ENCODE measurements around the gene SLC35D2.
A peak's percentile ranks its signal among the peaks of the same experiment; 100 is the strongest.

The SLC35D2 gene

GRCh38 chr9:96383165-96383942 lies at the start of gene SLC35D2:
Gene SLC35D2 (minus strand): TSS chr9:96383711. CDS start chr9:96383634, 77 bp downstream.
- peak; percentile 27 for DNase-seq

DNA sequence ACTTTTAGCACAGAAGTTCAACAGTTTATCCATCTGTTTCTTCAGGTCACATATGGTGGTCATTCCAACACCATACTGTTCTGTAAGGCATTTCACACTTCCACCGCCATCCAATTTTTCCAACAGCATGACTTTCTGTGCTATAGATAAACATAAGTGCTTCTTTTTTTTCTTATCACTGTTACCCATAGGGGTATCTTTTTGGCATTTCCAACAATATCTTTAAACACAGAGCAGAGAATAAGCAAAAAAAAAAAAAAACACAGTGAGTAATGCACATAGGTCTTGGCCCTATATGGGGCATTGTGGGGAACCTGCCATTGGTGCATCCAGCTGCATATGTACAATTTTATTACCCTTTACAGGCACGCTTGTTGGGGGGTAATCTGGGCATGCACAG lies 46.9 kb upstream of the SLC35D2 start:
- no peak for DNase-seq

DNA sequence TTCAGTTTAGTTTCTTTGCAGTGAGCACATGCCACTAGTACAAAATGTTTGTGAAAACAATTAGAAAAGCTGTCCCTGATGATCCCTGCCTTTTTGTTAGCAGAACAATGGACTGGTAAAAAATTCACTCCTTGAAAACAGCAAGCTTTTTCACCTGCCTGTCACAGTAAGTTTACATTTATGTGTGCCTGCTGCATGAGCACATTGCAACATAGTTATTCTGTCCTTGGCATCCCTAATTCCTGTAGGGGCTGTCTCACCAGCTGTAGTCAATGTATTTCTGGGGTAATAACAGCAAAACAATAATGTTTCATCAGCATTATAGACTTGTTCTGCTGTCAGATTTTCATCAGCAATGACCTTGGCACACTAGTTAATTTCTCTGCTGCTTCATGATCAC lies 46.2 kb upstream of the SLC35D2 start:
- no peak for DNase-seq

DNA sequence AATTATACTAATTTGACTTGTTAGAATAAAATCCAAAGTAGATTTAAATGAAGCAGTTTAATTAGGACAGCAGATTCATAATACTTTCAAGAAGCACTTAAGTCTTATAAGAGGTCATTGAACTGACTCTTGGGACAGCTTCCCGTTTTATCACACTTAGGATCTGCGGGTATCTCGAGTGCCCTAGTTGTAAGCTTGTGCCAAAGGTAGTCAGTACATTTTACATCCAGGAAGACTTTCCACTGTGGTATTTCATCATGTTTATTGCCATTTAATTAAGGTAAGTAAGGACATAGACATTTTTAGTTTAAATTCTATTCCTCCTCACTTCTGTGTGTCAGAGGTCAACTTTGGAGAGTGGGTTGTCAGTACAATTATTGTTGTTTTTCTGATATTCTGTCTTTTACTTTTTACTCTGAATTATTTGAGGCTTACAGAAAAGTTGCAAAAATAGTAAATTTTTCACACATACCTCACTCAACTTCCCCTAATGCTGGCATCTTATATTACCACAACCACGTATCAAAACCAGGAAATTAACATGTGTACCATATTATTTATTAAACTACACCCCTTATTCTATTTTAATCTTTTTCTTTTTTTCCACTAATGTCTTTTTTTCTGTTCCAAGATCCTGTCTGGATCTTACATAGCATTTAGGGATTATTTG lies 42.1 kb upstream of the SLC35D2 start:
- DNase-seq, result no peak

GRCh38 chr9:96423985-96424336 lies 40.5 kb upstream of the SLC35D2 start:
- no peak for DNase-seq

DNA sequence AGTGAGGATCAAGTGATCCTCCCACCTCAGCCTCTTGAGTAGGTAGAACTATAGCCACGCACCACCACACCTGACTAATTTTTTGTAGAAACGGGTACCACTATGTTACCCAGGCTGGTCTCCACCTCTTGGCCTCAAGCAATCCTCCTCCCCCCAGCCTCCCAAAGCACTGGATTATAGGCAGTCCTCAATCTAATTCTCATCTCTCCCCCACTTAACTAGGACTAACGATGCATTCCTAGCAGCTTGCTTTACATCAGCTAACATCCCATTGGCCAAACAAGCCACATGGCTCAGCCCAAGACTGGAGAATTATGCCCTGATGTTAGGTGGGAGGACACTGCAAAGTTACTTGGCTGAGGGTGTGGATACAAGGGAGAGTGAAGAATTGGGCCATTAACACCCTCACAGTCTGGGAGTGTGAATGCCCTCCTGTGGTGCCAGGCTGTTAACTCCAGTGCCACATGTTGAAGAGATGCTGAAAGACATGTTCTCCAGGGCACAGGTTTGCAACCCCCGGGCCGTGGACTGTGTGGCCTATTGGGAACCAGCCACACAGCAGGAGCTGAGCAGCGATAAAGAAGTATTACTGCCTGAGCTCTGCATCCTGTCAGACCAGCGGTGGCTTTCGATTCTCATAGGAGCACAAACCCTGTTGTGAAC lies 39.9 kb upstream of the SLC35D2 start:
- no peak for DNase-seq

DNA sequence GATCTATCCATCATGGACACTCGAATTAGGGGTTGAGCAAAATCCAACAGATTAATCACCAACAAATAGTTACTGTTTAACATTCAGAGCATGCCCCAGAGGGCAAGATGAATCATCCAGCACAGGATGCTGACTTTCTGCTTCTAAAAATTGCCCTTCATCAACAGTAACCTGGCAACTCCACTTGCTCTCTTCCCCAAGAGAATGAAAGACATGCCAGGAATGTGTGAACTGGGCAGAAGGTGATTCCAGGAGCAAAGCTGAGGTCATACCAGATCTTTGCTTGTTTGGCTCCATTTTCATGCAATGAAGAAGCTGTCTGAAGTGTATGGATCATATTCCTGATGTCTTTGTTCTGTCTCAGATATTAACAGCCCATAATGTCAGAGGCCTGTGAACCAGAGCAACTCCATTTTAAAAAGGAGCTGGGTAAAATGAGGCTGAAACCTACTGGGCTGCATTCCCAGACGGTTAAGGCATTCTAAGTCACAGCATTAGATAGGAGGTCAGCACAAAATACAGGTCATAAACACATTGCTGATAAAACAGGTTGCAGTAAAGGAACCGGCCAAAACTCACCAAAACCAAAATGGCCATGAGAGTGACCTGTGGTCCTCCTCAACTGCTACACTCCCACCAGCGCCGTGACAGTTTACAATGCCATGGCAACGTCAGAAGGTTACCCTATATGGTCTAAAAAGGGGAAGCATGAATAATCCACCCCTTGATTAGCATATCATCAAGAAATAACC lies 37.1 kb upstream of the SLC35D2 start:
- peak; percentile 36 for DNase-seq

GRCh38 chr9:96419691-96419969 lies 36.1 kb upstream of the SLC35D2 start:
- DNase-seq, result no peak

- DNase-seq, result peak; percentile 75
Observed at GRCh38 chr9:96418920-96419690, 35.6 kb upstream of the SLC35D2 start.

GRCh38 chr9:96418083-96418919 lies 34.8 kb upstream of the SLC35D2 start, which contains the start of gene ZNF367:
Gene ZNF367 (minus strand): TSS chr9:96418370. CDS start chr9:96418032, 338 bp downstream.
- peak; percentile 98 for DNase-seq

DNA sequence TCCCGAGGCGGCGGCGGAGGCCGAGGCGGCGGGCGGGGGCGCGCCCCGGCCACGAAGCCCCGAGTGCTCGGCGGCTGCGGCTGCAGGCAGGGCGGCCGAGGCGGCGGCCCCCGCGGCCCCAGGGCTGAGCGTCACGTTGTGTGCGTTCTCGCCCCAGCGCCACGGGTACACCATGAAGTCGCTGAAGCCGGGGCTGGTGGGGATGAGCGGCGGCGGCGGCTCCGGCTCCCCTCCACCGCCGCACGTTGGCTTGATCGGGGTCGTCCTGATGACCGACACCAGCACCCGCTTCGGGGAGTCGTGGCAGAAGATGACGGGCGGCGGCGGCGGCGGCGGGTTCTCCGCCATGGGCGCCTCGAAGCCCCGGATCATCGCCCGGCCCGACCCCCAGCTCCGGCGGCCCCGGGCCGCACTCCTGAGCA lies 34.2 kb upstream of the SLC35D2 start:
- DNase-seq, result peak; percentile 44

- peak; percentile 93 for DNase-seq
Observed at GRCh38 chr9:96417051-96417586, 33.6 kb upstream of the SLC35D2 start.

DNA sequence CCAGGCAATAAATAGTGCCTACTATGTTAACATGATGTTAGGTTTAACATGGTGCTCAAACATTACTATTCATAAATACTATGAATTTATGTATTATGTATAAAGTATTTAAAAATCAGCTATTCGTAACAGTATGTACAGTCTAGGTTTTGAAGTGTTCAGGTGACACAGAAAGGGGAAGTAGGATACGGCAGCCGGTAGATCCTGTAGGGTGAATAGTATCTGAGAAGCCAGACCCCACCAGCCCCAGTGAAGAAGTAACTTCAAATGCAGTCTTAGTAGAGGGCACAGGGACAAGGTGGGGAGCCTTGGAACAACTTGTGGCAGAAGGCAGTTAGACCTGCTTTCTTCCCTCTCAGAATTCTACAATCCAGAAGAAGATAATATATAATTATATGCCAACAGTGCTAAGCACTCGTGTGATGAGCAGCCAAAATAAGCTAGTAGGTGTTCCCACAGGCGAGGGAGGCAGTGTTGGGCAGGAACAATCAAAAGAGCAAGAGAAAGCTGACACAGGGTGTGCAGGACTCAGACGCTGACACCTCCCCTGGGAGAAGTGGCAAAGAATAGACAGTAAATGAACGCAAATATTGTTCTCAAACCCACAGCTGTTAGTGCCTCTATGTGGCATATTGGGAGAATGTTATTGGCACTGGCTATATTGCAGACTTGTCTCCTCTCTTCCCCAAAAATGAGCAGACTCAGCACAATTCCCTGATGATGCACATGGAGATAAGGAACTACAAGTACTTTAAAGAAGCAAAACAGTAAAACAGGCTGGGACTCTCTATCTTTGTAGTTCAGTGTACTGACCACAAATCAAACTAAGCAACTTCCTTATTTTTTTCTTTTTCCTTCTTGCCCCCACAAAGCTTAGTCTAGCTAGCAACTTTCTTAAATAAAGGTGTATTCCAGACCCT lies 30.1 kb upstream of the SLC35D2 start:
- no peak for DNase-seq

DNA sequence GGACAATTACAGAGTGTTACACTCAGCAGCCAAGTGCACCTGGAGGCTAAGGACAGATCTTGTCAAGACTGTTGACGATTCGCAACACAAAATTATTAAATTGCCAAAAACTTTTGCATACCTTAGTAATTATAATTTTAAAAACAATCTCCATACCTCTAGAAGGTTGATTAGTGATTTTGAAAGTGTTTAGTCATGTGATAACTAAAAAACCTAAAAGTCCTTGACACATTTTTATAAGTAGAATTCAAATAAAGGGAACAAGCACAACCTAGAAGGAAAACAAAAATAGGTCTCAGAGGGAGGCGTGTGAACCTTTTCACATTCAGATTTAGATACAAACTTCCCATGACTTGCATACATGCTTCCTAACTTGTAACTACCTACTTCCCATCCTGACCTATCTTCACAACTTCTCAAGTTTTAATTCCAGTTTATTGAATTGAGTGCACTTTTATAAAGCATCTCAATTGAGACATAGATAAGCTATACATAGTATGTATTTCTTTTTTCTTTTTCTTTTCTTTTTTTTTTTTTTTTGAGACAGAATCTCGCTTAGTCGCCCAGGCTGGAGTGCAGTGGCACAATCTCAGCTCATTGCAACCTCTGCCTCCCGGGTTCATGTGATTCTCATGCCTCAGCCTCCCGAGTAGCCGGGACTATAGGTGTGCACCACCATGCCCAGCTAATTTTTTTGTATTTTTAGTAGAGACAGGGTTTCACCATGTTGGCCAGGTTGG lies 28.8 kb upstream of the SLC35D2 start:
- DNase-seq, result no peak

DNA sequence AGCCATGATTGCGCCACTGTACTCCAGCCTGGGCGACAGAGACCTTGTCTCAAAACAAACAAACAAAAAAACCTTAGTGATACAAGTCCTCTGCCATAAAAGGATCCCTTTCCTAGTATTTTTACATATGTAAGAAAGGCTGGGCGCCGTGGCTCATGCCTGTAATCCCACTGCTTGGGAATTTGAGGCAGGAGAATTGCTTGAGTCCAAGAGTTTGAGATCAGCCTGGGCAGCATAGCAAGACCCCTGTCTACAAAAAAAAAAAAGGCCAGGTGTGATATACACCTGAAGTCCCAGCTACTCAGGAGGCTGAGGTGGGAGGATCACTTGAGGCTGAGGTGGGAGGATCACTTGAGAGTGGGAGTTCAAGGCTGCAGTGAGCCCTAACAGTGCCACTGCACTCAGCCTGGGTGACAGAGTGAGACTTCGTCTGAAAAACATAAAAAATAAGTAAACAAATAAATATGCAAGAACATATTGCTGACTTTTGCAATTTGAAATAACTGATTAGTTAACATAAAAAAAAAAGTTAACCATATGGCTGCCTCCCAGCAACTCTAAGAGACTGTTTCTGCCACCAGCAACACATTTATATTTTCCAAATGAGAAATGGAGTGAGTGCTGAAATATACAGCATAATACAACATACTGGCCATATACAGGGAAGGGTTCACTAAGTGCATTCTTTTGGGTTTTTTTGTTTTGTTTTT lies 27.8 kb upstream of the SLC35D2 start:
- no peak for DNase-seq

DNA sequence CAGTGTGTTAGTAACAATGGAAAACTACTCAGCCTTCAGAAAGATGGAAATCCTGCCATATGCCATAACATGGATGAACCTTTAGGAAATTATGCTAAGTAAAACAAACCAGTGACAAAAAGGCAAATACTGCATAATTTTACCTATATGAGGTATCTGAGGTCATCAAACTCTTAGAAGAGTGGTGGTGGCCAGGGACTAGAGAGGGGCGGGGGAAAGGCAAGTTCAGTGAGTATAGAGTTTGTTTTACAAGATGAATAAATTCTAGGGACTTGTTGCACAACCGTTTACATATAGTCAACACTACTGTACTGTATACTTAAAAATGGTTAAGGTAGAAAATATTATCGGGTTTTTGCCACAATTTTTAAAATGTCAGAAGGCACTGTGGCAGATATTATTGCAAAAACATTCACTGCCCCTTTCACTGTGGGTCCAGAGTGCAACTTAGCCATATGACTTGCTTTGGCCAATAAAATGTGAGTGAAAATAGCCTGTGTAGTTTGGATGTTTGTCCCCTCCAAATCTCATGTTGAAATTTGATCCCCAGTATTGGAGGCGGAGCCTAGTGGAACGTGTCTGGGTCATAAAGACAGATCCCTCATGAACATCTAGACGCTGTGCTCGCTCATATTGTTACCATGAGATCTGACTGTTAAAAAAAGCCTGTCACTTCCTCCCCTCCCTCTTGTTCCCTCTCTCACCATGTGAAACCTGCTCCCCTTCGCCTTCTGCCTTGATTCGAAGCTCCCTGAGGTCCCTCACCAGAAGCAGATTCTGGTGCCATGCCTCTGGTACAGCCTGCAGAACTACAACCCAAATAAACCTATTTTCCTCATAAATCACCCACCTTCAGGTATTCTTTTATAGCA lies 25.1 kb upstream of the SLC35D2 start:
- DNase-seq, result no peak

- no peak for DNase-seq
Observed at GRCh38 chr9:96400132-96400910, 16.8 kb upstream of the SLC35D2 start.
